HUES6 (cell line): ENCODE results near the gene AIG1.
A peak's percentile ranks its signal among the peaks of the same experiment; 100 is the strongest.

Source experiments
- H3K27ac ChIP-seq: 2 replicates; pipeline ENCODE4 v1.7.0; 2013; ENCODE audit warnings: low read depth, mild to moderate bottlenecking, low read length, inconsistent platforms
- H3K27me3 ChIP-seq: 2 replicates; pipeline ENCODE4 v1.6.1; 2013; ENCODE audit warnings: low read length; ENCODE audit not compliant: control insufficient read depth, insufficient read depth
- H3K36me3 ChIP-seq: 2 replicates; pipeline ENCODE4 v1.6.1; 2013; ENCODE audit warnings: low read length; ENCODE audit not compliant: control insufficient read depth, insufficient read depth
- H3K4me1 ChIP-seq: 2 replicates; pipeline ENCODE4 v1.6.1; 2013; ENCODE audit warnings: low read length; ENCODE audit not compliant: control insufficient read depth, insufficient read depth
- H3K4me3 ChIP-seq: 2 replicates; pipeline ENCODE4 v1.5.1; 2013; ENCODE audit warnings: low read depth, low read length
- H3K9ac ChIP-seq: one replicate; pipeline ENCODE4 v1.6.1; 2013; ENCODE audit warnings: mild to moderate bottlenecking, low read length
- H3K9me3 ChIP-seq: 2 replicates; pipeline ENCODE4 v1.6.1; 2013; ENCODE audit warnings: low read depth, low read length; ENCODE audit not compliant: control insufficient read depth, insufficient read depth

The AIG1 gene

GRCh38 chr6:143270026-143270425 lies 209.3 kb downstream of the AIG1 start:
- Histone ChIP-seq H3K36me3 (no peaks in the 10 kb centered on the region), H3K9me3 (no peaks in the 10 kb centered on the region), H3K4me3 (no peak overlapping the region), H3K27me3 (no peaks in the 10 kb centered on the region), H3K27ac (no peak overlapping the region), H3K4me1 (peaks cover 8% of the 10 kb centered on the region), H3K9ac (no peak overlapping the region)

- H3K9ac ChIP-seq, result no peak overlapping the region
- no peak overlapping the region for H3K27ac ChIP-seq
- no peak overlapping the region for H3K4me3 ChIP-seq
- H3K4me1 ChIP-seq, result no peaks in the 10 kb centered on the region
- no peaks in the 10 kb centered on the region for H3K36me3 ChIP-seq
- H3K27me3 ChIP-seq, result no peaks in the 10 kb centered on the region
- H3K9me3 ChIP-seq, result no peaks in the 10 kb centered on the region
Measured at GRCh38 chr6:143271024-143271423, 210.3 kb downstream of the AIG1 start.

GRCh38 chr6:143276436-143276835 lies 215.7 kb downstream of the AIG1 start:
- no peak overlapping the region for H3K9ac ChIP-seq

GRCh38 chr6:143279385-143279784 lies 218.7 kb downstream of the AIG1 start:
- no peaks in the 10 kb centered on the region for H3K36me3 ChIP-seq
- no peaks in the 10 kb centered on the region for H3K4me1 ChIP-seq
- H3K27ac ChIP-seq, result no peak overlapping the region
- no peaks in the 10 kb centered on the region for H3K27me3 ChIP-seq
- no peak overlapping the region for H3K4me3 ChIP-seq
- no peak overlapping the region for H3K9ac ChIP-seq
- H3K9me3 ChIP-seq, result no peaks in the 10 kb centered on the region

More at GRCh38 chr6:143276436-143276835, 215.7 kb downstream of the AIG1 start:
- Histone ChIP-seq H3K4me1 (no peaks in the 10 kb centered on the region), H3K36me3 (no peaks in the 10 kb centered on the region), H3K27me3 (no peaks in the 10 kb centered on the region), H3K4me3 (no peak overlapping the region), H3K9me3 (no peaks in the 10 kb centered on the region), H3K27ac (no peak overlapping the region)

- Histone ChIP-seq H3K4me1 (peaks cover 12% of the 10 kb centered on the region), H3K27me3 (no peaks in the 10 kb centered on the region), H3K36me3 (no peaks in the 10 kb centered on the region), H3K27ac (no peak overlapping the region), H3K4me3 (no peak overlapping the region), H3K9me3 (no peaks in the 10 kb centered on the region), H3K9ac (no peak overlapping the region)
Measured at GRCh38 chr6:143283887-143284645, 223.4 kb downstream of the AIG1 start.

GRCh38 chr6:143286251-143286795 lies 225.6 kb downstream of the AIG1 start:
- peaks cover 25% of the 10 kb centered on the region for H3K4me1 ChIP-seq
- no peaks in the 10 kb centered on the region for H3K36me3 ChIP-seq
- no peaks in the 10 kb centered on the region for H3K27me3 ChIP-seq
- H3K9me3 ChIP-seq, result 0 out of 2 replicates have a peak, but pooled peaks cover 2% of the 10 kb centered on the region
- no peak overlapping the region for H3K4me3 ChIP-seq
- no peak overlapping the region for H3K9ac ChIP-seq
- no peak overlapping the region for H3K27ac ChIP-seq

- peak overlapping the region; percentile 36 for H3K9ac ChIP-seq
- no peak overlapping the region for H3K4me3 ChIP-seq
- H3K9me3 ChIP-seq, result 0 out of 2 replicates have a peak, but pooled peaks cover 2% of the 10 kb centered on the region
- no peaks in the 10 kb centered on the region for H3K27me3 ChIP-seq
- H3K27ac ChIP-seq, result peak overlapping the region; percentile 97
- H3K36me3 ChIP-seq, result no peaks in the 10 kb centered on the region
- H3K4me1 ChIP-seq, result peaks cover 25% of the 10 kb centered on the region
Measured at GRCh38 chr6:143288923-143289322, 228.2 kb downstream of the AIG1 start.

- Histone ChIP-seq H3K4me3 (no peak overlapping the region), H3K9ac (no peak overlapping the region), H3K27me3 (no peaks in the 10 kb centered on the region), H3K9me3 (0 out of 2 replicates have a peak, but pooled peaks cover 2% of the 10 kb centered on the region), H3K27ac (no peak overlapping the region; the same call in 1 of the 2 replicates), H3K36me3 (no peaks in the 10 kb centered on the region), H3K4me1 (peaks cover 25% of the 10 kb centered on the region)
Measured at GRCh38 chr6:143290206-143290605, 229.5 kb downstream of the AIG1 start.

GRCh38 chr6:143293523-143293922 lies 232.8 kb downstream of the AIG1 start:
- Histone ChIP-seq H3K4me3 (no peak overlapping the region), H3K9me3 (0 out of 2 replicates have a peak, but pooled peaks cover 2% of the 10 kb centered on the region), H3K4me1 (peaks cover 16% of the 10 kb centered on the region), H3K36me3 (no peaks in the 10 kb centered on the region), H3K27ac (no peak overlapping the region), H3K9ac (no peak overlapping the region), H3K27me3 (no peaks in the 10 kb centered on the region)

- H3K4me1 ChIP-seq, result peaks cover 10% of the 10 kb centered on the region
- no peak overlapping the region for H3K27ac ChIP-seq
- no peak overlapping the region for H3K4me3 ChIP-seq
- 0 out of 2 replicates have a peak, but pooled peaks cover 2% of the 10 kb centered on the region for H3K9me3 ChIP-seq
- H3K27me3 ChIP-seq, result no peaks in the 10 kb centered on the region
- no peaks in the 10 kb centered on the region for H3K36me3 ChIP-seq
- no peak overlapping the region for H3K9ac ChIP-seq
Measured at GRCh38 chr6:143294265-143294860, 233.7 kb downstream of the AIG1 start.

GRCh38 chr6:143295932-143296331 lies 235.2 kb downstream of the AIG1 start:
- Histone ChIP-seq H3K4me1 (no peaks in the 10 kb centered on the region; the same call in 1 of the 2 replicates), H3K4me3 (no peak overlapping the region), H3K9ac (no peak overlapping the region), H3K27ac (no peak overlapping the region), H3K9me3 (no peaks in the 10 kb centered on the region), H3K27me3 (no peaks in the 10 kb centered on the region), H3K36me3 (no peaks in the 10 kb centered on the region)
